Measurements from ENCODE around the gene SDHAF2.
"Not testable (repeated sequence)": the region's sequence is repeated elsewhere in the genome, so short reads cannot be mapped to it uniquely, and the experiment has no call there.

SDHAF2 gene

GRCh38 chr11:61477126-61477525 is 47.2 kb downstream of the SDHAF2 start:
- no peak for DNase-seq

- peak; percentile 20 to 43 (median 29) for DNase-seq
These were observed 47.8 kb downstream of the SDHAF2 start for GRCh38 chr11:61477727-61478148.

GRCh38 chr11:61479360-61480058 is 49.6 kb downstream of the SDHAF2 start:
- not testable (repeated sequence) for DNase-seq

DNA sequence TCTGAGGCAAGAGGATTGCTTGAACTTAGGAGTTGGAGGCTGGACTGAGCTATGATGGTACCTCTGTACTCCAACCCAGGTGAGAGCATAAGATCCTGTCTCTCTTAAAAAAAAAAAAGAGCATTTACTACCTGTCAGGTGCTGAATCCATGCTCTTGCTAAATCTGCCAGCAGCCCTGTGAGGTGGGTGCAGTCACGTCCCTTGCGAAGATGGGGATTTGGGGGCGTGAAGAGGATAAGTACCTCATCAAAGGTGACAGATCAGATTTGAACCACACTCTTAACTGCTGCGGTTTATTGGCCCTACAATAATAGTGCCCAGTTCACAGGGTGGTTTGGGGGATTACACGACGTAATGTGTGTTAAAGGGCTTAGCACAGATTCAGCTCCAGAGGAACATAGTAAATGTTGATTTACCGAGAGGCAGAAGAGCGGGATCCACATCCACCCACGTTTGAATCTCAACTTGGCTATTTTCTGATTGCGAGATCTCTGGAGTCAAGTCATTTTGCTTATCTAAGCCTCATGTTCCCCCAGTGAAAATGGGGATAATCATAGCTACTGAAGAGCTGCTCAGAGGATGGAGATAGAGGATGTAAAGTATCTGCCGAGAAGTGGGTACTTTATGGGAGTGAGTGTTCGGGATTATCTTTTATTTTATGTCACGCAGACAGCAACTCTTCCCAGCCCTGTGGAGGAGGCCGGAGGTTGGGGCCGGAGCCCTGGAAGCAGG is 50.5 kb downstream of the SDHAF2 start:
- DNase-seq: no peak

DNA sequence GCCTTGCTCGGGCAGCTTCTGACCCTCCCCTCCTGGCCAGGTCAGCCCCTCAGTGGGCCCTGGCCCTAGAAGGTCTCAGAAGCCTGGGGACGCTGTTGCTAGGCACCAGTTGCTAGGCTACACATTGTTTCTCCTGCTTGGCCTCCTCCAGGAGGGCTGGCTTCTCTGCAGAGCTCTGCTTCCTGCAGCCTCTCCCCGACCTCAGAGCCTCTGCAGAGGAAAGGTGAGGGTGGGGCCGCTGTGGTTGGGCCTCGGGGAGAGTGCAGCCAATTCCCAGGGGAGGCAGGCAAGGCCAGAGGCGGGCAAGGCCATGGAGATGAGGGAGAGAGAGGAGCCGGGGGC is 51.0 kb downstream of the SDHAF2 start:
- DNase-seq: no peak

- no peak for DNase-seq
These were observed 51.9 kb downstream of the SDHAF2 start for GRCh38 chr11:61481806-61482205.

GRCh38 chr11:61482513-61482912 is 52.6 kb downstream of the SDHAF2 start:
- DNase-seq: no peak

GRCh38 chr11:61484541-61484940 is 54.6 kb downstream of the SDHAF2 start:
- no peak for DNase-seq

DNA sequence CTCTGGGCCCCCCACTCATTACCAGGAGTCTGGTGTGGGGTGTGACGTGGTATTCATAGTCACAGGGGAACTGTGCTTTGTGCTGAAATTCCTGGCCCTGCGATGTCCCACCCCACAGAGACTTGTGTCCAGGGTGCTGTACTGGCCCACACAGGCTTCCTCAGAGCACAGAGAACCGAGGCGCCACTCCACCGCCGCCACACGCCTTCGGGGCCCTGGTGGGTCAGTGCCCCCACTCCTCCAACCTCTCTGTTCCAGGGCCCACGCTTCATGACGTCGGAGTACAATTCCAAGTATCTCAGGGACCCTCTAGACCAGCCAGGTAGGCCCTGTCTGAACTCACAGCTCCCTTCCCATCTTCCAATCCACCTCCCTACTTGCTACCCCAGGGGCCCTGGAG is 55.2 kb downstream of the SDHAF2 start:
- DNase-seq: no peak

DNA sequence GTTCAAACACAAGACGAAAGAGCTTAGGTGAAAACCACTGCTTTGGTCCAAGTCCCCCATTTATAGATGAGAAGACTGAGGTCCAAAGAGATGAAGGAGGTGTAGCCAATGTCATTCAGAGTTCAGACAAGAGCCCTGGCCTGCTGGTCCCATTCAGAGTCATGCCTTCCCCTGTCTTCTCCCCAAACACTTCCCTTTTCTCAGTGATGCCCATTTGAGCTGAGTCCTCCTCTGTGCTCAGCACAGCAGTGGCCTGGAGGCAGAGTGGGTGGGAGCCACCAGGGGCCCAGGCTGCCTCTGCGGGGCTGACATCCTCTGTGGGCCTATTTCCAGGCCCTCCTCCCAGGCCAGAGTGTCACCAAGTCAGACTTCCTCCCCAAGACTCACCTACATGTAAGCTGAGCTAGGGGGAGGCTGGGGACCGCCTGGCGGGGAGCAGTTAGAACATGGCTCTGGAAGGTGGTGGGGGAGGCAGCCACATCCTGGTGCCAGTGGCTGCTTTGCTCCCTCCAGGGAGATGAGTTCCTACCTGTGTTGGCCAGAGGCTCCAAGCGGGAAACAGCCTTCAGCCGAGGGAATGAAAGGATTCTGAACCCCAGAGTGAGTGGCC is 56.2 kb downstream of the SDHAF2 start:
- no peak for DNase-seq

DNA sequence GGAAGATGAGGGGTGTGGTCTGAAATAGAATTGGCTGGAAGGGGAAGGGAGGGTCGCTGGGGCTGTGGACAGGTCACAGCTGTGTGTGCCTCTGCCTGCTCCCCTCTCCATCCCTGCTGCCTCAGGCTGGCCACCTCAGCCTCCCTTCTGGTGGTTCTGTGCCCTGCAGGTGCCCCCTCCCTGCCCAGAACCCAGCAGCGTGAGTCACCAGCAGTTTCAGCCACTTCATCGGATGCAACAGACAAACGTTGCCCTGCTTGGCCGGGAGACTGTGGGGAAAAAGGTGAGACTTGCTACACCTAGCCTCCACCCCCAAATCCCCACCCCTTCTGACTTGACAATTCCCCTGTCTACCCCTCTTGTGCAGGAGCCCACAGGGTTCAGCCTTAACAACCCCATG is 56.9 kb downstream of the SDHAF2 start:
- no peak for DNase-seq

DNA sequence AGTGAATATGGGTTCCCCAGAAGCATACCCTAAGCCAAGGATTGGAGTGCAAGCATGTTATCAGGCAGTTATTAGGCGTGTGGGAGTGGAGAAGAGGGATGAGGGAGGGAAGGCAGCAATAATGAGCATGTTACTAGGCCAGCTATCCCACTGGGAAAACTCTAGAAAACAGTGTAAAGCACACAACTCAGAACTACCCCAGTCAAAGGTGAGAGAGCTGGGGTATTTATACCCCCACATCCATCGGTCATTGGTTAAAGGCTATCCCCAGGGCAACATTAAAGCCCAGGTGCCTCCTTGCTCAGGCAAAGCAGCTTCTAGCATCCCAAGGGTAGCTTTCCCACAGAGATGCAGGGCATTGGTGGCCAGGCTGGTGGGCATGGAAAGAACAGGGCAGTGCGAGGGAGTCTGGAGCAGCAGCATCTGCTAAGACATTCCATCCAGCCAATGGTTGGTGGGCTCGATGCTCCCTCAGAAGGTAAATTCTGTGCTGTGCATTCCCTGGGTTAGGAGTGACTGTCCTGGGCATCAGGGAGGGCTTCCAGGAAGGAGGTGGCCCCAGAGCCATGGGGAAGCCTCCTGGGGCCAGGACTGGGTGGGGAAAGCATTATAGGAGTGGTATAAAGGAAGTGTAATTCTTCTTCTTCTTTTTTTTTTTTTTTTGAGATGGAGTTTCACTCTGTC is 57.6 kb downstream of the SDHAF2 start:
- no peak for DNase-seq

DNA sequence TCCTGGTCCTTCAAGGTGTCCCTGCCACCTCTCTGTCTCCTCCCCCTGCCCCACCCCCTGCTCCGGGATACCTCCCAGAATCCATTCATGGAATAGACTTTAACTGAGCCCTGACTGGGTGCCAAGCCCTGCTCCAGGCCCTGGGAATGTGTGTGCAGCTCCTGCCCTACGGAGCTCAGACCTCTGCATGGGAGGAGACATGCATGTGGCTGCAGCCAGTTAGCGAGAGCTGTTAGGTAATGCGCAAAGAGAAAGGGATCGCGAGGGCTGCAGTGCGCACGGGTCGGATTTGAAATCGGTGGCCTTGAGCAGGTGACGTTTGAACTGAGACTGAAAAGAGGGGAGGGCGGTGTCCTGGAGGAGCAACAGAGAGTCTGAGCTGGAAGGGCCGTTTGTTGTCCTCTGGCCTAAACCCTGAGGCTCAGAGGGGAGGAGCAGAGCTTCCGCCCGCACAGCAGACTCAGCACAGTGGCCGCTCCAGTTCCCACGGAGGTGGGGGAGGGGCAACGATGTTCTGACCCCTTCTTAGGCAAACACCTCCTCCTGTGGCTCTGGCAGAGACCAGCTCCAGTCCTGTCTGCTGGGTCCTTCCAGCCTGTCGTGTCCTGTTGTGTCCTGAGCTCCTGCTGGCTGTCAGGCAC is 58.8 kb downstream of the SDHAF2 start:
- no peak for DNase-seq

DNA sequence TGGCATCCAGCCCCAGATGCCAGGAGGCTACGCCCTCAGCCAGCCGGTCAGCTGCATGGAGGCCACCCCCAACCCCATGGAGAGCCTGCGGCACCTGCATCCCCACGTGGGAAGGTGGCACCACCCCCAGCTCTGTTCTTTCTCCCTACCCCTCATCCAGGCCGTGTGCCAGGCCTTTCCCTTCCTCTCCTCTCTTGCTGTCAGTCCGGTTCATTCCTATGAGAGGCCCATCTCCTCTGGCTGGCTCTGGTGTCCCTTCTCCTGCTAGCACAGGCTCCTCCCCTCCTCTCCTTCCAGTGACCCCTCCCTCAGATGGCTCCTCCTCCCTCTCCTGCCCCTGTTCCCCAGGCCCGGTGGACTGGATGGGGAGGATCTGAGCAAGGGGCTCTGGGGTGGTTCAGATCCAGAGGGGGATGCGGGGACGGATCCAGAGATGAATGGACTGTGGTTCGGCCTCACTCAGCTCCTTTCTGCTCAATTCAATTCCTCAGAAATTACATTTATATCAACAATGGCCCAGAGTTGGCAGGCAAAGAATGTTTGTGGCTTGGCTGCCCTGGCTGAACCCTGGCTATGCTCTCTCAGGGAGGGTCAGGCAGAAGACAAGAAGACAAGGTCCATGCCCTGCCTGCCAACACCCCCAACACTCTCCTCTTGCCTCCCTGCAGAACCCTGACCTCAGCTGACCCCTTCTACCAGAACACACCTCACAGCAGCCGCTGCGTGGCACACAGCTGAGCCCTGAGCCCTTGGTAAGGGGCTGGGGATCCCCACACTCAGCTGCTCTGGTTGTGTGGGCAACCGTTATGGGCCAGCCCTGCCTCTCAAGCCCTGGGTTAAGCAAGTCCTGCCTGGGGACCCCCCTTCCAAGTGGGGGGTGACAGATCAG is 60.2 kb downstream of the SDHAF2 start:
- no peak for DNase-seq

DNA sequence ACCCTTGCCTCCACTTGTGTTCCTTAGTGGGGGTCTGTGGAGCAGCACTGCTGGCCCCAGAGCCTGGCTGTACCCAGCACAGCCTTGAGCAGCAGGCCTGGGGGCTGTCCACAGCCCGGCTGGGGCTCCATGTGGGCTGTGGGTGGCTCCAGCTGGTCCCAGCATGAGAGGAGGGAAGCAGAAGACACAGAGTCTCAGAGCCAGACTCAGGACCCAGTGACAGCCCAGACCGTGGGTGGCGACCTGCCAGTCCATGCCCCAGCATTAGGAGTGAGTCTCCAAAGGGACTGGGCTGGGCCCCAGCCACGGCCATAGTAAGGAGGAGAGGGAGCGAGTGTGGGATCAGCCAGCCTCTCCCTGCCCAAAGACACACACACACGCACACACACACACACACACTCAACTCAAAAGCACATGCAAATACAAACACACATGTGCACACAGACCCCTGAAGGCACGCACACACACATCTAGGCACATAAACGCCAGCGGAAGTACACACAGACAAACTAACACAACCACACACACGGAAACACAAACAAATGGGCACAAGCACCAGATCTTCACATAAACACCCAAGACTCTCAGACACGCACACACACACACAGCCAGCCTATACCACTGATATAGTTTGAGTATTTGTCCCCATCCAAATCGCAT is 61.9 kb downstream of the SDHAF2 start:
- DNase-seq: no peak

DNA sequence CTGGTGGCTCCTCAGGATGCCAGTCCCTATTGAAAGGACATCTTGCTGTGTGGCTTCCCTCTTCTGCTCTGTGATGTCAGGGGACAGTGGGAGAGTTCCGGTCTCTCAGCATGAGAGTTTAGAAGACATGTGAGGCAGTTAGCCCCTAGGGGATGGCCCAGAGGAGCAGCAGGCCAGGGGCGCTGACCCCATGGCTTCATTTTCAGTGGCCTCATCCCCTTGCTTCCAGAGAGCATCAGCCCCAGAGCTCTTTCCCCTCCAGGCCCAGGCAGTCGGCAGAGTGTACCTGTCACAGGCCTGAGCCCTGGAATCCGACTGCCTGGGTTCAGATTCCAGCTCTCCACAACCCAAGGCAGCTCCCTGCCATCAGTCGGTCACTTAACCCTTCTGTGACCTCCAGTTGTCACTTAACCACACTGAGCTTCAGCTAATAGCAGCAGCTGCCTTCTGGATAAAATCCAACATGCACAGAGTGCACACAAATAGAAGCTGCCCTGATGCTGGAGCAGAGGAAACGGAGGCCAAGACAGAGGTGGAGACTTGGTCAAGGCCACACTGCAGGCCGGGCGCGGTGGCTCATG is 64.5 kb downstream of the SDHAF2 start:
- no peak for DNase-seq

GRCh38 chr11:61495801-61496601 is 66.1 kb downstream of the SDHAF2 start:
- no peak for DNase-seq

Measured in T-helper 1 cell (primary cell).